GM12878 (cell line): Measurements from ENCODE around the gene SNX8. TPM values are rescaled to one million over a fixed set of nuclear protein-coding genes. Genes with fewer than 3 reads are reported as not detected.

Source experiments
- CHD2 ChIP-seq: IDR thresholded peaks from 2 replicates; pipeline ENCODE4 v1.6.1; 2011; ENCODE audit warnings: low read depth, low read length, improper control_type of control experiment, borderline replicate concordance
- DPF2 ChIP-seq: fragments of 450-650 bp; IDR thresholded peaks from 2 replicates; pipeline ENCODE4 v1.6.1; 2017; ENCODE audit warnings: mild to moderate bottlenecking
- FOXM1 ChIP-seq: IDR thresholded peaks from 2 replicates; pipeline ENCODE4 v1.6.1; 2012; ENCODE audit warnings: low read depth, mild to moderate bottlenecking, inconsistent platforms, low read length, moderate library complexity
- MTA2 ChIP-seq: fragments of 450-650 bp; IDR thresholded peaks from 2 replicates; pipeline ENCODE4 v1.6.1; 2016; ENCODE audit warnings: low read depth, mild to moderate bottlenecking, moderate library complexity
- PAX5 ChIP-seq: IDR thresholded peaks from 2 replicates; pipeline ENCODE4 v1.6.1; 2011; ENCODE audit warnings: low read depth, low read length, borderline replicate concordance
- SUZ12 ChIP-seq: fragments of 200-600 bp; sonication (generic); IDR thresholded peaks from one replicate; pipeline ENCODE4 v1.6.1; 2018; ENCODE audit warnings: antibody characterized with exemption, mild to moderate bottlenecking; ENCODE audit not compliant: unreplicated experiment
- TARDBP ChIP-seq: IDR thresholded peaks from 2 replicates; pipeline ENCODE4 v1.6.1; 2016; ENCODE audit warnings: borderline replicate concordance
- ZNF622 ChIP-seq: fragments of 450-650 bp; IDR thresholded peaks from 2 replicates; pipeline ENCODE4 v1.6.1; 2017; ENCODE audit warnings: mild to moderate bottlenecking, inconsistent platforms
- polyA plus RNA-seq, 11 experiments: library from polyadenylated mRNA; depleted of rRNA in 4 of 11; unstranded in 6 of 11; stranded (reverse) in 5 of 11; fragments of >200 nt; fragmentation: Nextera tagmentation in 4 of 11; fragmentation: Illumina TruSeq in 1 of 11; extraction: Ambion mirVana in 4 of 11; extraction: Trizol in 1 of 11; gene quantifications; 1 replicate in 1 of 11; 2 replicates in 10 of 11; pipeline versions ENCODE4 v1.2.1 to v1.2.3, GENCODE V29; 2011 to 2016; ENCODE audit warnings: inconsistent platforms in 2 of 11, missing spikeins in 2 of 11, low read depth in 1 of 11
- total RNA-seq, 4 experiments: library from RNA; depleted of rRNA in 3 of 4; stranded (reverse); fragments of >200 nt in 3 of 4; fragmentation: Illumina TruSeq in 1 of 4; extraction: Trizol in 1 of 4; gene quantifications; 2 replicates each; pipeline versions ENCODE4 v1.2.1 to v1.2.3, GENCODE V29; 2013 to 2021
- TF ChIP-seq, protein P1 (sequence below): IDR thresholded peaks from 2 replicates; pipeline ENCODE4 v1.6.1; 2011; ENCODE audit warnings: low read depth, low read length, improper control_type of control experiment, borderline replicate concordance
- TF ChIP-seq, protein P2 (sequence below): fragments of 450-650 bp; IDR thresholded peaks from 2 replicates; pipeline ENCODE4 v1.6.1; 2014; ENCODE audit warnings: mild to moderate bottlenecking
- TF ChIP-seq, protein P3 (sequence below): fragments of 450-650 bp; conservative IDR thresholded peaks from 2 replicates; pipeline ENCODE4 v1.6.1; 2017; ENCODE audit warnings: mild to moderate bottlenecking, moderate library complexity
- TF ChIP-seq, protein P4 (sequence below): fragments of 450-650 bp; IDR thresholded peaks from 2 replicates; pipeline ENCODE4 v1.6.1; 2017; ENCODE audit warnings: mild to moderate bottlenecking, moderate library complexity
- TF ChIP-seq, protein P5 (sequence below): fragments of 450-650 bp; IDR thresholded peaks from 2 replicates; pipeline ENCODE4 v1.6.1; 2017; ENCODE audit warnings: antibody characterized with exemption, mild to moderate bottlenecking, moderate library complexity
- TF ChIP-seq, protein P6 (sequence below): fragments of 450-650 bp; IDR thresholded peaks from 2 replicates; pipeline ENCODE4 v1.6.1; 2018; ENCODE audit warnings: borderline replicate concordance, mild to moderate bottlenecking; ENCODE audit not compliant: partially characterized antibody
- TF ChIP-seq, protein P7 (sequence below): IDR thresholded peaks from 2 replicates; pipeline ENCODE4 v1.6.1; 2012; ENCODE audit warnings: low read depth, low read length, improper control_type of control experiment

SNX8 gene
- total and polyA plus RNA-seq, 10 of the 15 experiments (the other 5 are each of a cell fraction or from before 2014, with no cell fraction given): 6.4 to 210 (median 97.6) TPM

DNA sequence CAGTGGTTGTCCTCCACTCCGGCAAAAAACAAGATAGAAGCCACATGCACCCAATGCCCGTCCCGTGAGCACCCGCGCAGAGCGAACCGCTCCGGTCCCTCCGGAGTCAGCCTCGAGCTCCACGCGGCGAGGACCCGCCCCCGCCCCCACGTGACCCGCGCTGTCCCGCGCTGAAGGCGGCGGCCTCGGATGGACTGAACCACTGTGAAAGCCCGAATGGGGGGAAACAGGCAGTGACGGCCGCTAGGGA, 39.6 kb upstream of the SNX8 start (continued):
- 0 out of 2 replicates have a peak, but pooled peaks have one; percentile 37 for TF ChIP-seq CHD2
- TF ChIP-seq DPF2: no peak
- TF ChIP-seq, protein P1, sequence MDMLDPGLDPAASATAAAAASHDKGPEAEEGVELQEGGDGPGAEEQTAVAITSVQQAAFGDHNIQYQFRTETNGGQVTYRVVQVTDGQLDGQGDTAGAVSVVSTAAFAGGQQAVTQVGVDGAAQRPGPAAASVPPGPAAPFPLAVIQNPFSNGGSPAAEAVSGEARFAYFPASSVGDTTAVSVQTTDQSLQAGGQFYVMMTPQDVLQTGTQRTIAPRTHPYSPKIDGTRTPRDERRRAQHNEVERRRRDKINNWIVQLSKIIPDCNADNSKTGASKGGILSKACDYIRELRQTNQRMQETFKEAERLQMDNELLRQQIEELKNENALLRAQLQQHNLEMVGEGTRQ: peak; percentile 93
- TF ChIP-seq FOXM1: no peak
- TF ChIP-seq, protein P2, sequence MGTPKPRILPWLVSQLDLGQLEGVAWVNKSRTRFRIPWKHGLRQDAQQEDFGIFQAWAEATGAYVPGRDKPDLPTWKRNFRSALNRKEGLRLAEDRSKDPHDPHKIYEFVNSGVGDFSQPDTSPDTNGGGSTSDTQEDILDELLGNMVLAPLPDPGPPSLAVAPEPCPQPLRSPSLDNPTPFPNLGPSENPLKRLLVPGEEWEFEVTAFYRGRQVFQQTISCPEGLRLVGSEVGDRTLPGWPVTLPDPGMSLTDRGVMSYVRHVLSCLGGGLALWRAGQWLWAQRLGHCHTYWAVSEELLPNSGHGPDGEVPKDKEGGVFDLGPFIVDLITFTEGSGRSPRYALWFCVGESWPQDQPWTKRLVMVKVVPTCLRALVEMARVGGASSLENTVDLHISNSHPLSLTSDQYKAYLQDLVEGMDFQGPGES: no peak
- no peak; the same call in 1 of the 2 replicates for TF ChIP-seq TARDBP
- TF ChIP-seq, protein P3, sequence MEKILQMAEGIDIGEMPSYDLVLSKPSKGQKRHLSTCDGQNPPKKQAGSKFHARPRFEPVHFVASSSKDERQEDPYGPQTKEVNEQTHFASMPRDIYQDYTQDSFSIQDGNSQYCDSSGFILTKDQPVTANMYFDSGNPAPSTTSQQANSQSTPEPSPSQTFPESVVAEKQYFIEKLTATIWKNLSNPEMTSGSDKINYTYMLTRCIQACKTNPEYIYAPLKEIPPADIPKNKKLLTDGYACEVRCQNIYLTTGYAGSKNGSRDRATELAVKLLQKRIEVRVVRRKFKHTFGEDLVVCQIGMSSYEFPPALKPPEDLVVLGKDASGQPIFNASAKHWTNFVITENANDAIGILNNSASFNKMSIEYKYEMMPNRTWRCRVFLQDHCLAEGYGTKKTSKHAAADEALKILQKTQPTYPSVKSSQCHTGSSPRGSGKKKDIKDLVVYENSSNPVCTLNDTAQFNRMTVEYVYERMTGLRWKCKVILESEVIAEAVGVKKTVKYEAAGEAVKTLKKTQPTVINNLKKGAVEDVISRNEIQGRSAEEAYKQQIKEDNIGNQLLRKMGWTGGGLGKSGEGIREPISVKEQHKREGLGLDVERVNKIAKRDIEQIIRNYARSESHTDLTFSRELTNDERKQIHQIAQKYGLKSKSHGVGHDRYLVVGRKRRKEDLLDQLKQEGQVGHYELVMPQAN: no peak
- TF ChIP-seq, protein P4, sequence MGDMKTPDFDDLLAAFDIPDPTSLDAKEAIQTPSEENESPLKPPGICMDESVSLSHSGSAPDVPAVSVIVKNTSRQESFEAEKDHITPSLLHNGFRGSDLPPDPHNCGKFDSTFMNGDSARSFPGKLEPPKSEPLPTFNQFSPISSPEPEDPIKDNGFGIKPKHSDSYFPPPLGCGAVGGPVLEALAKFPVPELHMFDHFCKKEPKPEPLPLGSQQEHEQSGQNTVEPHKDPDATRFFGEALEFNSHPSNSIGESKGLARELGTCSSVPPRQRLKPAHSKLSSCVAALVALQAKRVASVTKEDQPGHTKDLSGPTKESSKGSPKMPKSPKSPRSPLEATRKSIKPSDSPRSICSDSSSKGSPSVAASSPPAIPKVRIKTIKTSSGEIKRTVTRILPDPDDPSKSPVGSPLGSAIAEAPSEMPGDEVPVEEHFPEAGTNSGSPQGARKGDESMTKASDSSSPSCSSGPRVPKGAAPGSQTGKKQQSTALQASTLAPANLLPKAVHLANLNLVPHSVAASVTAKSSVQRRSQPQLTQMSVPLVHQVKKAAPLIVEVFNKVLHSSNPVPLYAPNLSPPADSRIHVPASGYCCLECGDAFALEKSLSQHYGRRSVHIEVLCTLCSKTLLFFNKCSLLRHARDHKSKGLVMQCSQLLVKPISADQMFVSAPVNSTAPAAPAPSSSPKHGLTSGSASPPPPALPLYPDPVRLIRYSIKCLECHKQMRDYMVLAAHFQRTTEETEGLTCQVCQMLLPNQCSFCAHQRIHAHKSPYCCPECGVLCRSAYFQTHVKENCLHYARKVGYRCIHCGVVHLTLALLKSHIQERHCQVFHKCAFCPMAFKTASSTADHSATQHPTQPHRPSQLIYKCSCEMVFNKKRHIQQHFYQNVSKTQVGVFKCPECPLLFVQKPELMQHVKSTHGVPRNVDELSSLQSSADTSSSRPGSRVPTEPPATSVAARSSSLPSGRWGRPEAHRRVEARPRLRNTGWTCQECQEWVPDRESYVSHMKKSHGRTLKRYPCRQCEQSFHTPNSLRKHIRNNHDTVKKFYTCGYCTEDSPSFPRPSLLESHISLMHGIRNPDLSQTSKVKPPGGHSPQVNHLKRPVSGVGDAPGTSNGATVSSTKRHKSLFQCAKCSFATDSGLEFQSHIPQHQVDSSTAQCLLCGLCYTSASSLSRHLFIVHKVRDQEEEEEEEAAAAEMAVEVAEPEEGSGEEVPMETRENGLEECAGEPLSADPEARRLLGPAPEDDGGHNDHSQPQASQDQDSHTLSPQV: no peak
- 0 out of 2 replicates have a peak, but pooled peaks have one; percentile 8 for TF ChIP-seq PAX5
- TF ChIP-seq, protein P5, sequence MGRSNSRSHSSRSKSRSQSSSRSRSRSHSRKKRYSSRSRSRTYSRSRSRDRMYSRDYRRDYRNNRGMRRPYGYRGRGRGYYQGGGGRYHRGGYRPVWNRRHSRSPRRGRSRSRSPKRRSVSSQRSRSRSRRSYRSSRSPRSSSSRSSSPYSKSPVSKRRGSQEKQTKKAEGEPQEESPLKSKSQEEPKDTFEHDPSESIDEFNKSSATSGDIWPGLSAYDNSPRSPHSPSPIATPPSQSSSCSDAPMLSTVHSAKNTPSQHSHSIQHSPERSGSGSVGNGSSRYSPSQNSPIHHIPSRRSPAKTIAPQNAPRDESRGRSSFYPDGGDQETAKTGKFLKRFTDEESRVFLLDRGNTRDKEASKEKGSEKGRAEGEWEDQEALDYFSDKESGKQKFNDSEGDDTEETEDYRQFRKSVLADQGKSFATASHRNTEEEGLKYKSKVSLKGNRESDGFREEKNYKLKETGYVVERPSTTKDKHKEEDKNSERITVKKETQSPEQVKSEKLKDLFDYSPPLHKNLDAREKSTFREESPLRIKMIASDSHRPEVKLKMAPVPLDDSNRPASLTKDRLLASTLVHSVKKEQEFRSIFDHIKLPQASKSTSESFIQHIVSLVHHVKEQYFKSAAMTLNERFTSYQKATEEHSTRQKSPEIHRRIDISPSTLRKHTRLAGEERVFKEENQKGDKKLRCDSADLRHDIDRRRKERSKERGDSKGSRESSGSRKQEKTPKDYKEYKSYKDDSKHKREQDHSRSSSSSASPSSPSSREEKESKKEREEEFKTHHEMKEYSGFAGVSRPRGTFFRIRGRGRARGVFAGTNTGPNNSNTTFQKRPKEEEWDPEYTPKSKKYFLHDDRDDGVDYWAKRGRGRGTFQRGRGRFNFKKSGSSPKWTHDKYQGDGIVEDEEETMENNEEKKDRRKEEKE: no peak
- no peak for TF ChIP-seq MTA2
- TF ChIP-seq SUZ12: no peak
- TF ChIP-seq, protein P6, sequence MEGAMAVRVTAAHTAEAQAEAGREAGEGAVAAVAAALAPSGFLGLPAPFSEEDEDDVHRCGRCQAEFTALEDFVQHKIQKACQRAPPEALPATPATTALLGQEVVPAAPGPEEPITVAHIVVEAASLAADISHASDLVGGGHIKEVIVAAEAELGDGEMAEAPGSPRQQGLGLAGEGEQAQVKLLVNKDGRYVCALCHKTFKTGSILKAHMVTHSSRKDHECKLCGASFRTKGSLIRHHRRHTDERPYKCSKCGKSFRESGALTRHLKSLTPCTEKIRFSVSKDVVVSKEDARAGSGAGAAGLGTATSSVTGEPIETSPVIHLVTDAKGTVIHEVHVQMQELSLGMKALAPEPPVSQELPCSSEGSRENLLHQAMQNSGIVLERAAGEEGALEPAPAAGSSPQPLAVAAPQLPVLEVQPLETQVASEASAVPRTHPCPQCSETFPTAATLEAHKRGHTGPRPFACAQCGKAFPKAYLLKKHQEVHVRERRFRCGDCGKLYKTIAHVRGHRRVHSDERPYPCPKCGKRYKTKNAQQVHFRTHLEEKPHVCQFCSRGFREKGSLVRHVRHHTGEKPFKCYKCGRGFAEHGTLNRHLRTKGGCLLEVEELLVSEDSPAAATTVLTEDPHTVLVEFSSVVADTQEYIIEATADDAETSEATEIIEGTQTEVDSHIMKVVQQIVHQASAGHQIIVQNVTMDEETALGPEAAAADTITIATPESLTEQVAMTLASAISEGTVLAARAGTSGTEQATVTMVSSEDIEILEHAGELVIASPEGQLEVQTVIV: no peak
- TF ChIP-seq ZNF622: no peak
- TF ChIP-seq, protein P7, sequence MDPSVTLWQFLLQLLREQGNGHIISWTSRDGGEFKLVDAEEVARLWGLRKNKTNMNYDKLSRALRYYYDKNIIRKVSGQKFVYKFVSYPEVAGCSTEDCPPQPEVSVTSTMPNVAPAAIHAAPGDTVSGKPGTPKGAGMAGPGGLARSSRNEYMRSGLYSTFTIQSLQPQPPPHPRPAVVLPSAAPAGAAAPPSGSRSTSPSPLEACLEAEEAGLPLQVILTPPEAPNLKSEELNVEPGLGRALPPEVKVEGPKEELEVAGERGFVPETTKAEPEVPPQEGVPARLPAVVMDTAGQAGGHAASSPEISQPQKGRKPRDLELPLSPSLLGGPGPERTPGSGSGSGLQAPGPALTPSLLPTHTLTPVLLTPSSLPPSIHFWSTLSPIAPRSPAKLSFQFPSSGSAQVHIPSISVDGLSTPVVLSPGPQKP: no peak
